ENCODE data around the gene DHX8.

The DHX8 gene

GRCh38 chr17:43543771-43544575, 60.2 kb downstream of the DHX8 start:
- no peak for DNase-seq (ENCODE audit: insufficient read length, low spot score)
- no peak for TF ChIP-seq CTCF (IDR thresholded peaks at IDR 0.05; ENCODE audit: insufficient read depth, missing control alignments)
- no peak for FAIRE-seq

GRCh38 chr17:43545383-43545632, 61.5 kb downstream of the DHX8 start:
- no peak for FAIRE-seq
- no peak for DNase-seq (ENCODE audit: insufficient read length, low spot score)
- no peak for TF ChIP-seq CTCF (IDR thresholded peaks at IDR 0.05; ENCODE audit: insufficient read depth, missing control alignments)

GRCh38 chr17:43546319-43547188, 62.8 kb downstream of the DHX8 start, which contains the start of gene ETV4:
Gene ETV4, minus strand, starts transcription at chr17:43546340. Its CDS starts 723 bp downstream, at chr17:43545617.
- TF ChIP-seq CTCF (IDR thresholded peaks at IDR 0.05; ENCODE audit: insufficient read depth, missing control alignments) = no peak
- DNase-seq (ENCODE audit: insufficient read length, low spot score) = peak; percentile 99
- no peak for FAIRE-seq

- DNase-seq (ENCODE audit: insufficient read length, low spot score) (no peak), FAIRE-seq (no peak)
- no peak for TF ChIP-seq CTCF (IDR thresholded peaks at IDR 0.05; ENCODE audit: insufficient read depth, missing control alignments)
Observed at GRCh38 chr17:43547189-43547550, 63.4 kb downstream of the DHX8 start.

GRCh38 chr17:43547659-43548256, 64.0 kb downstream of the DHX8 start:
- FAIRE-seq (no peak), DNase-seq (ENCODE audit: insufficient read length, low spot score) (no peak)
- TF ChIP-seq CTCF (IDR thresholded peaks at IDR 0.05; ENCODE audit: insufficient read depth, missing control alignments) = no peak

- no peak for TF ChIP-seq CTCF (IDR thresholded peaks at IDR 0.05; ENCODE audit: insufficient read depth, missing control alignments)
- no peak for DNase-seq (ENCODE audit: insufficient read length, low spot score)
- FAIRE-seq = no peak
Observed at GRCh38 chr17:43548689-43549379, 65.1 kb downstream of the DHX8 start.
